ENCODE results near the gene SELENOW. TPM values are rescaled to one million over a fixed set of nuclear protein-coding genes. Genes with fewer than 3 reads are reported as not detected.
"Not testable (repeated sequence)": the region's sequence is repeated elsewhere in the genome, so short reads cannot be mapped to it uniquely, and the experiment has no call there.

SELENOW gene
- total RNA-seq, 1 experiment from 2014 or later: 466 TPM

GRCh38 chr19:47766670-47767069 lies 11.8 kb upstream of the SELENOW start:
- DNase-seq: no peak
- H3K27ac Mint-ChIP-seq (ENCODE audit: unreplicated experiment): no peak overlapping the region
- no peaks in the 10 kb centered on the region for H3K27me3 Mint-ChIP-seq (ENCODE audit: unreplicated experiment)
- CTCF ChIA-PET: interaction anchor here (1.5 kb wide), 1 partner anchor 23 kb away, joined by 3 read pairs; no protein-coding TSS in a partner anchor
- H3K36me3 Mint-ChIP-seq (ENCODE audit: insufficient read depth, unreplicated experiment): peaks cover 13% of the 10 kb centered on the region
- no peaks in the 10 kb centered on the region for H3K4me1 Mint-ChIP-seq (ENCODE audit: low read depth, unreplicated experiment)
- intact Hi-C loops (cut with micrococcal nuclease; ENCODE audit: unreplicated experiment): no loop called here
- BruUV-seq (replicated peaks): no TSS peak
- H3K9me3 Mint-ChIP-seq (ENCODE audit: low read depth, unreplicated experiment): no peaks in the 10 kb centered on the region
- no peak overlapping the region for H3K4me3 Mint-ChIP-seq (ENCODE audit: low read depth, unreplicated experiment)
- no peak for TF ChIP-seq CTCF (IDR thresholded peaks at IDR 0.05; ENCODE audit: unreplicated experiment)

GRCh38 chr19:47767349-47767748 lies 11.2 kb upstream of the SELENOW start:
- Mint-ChIP-seq H3K4me3 (ENCODE audit: low read depth, unreplicated experiment) (no peak overlapping the region), H3K36me3 (ENCODE audit: insufficient read depth, unreplicated experiment) (peaks cover 13% of the 10 kb centered on the region), H3K4me1 (ENCODE audit: low read depth, unreplicated experiment) (no peaks in the 10 kb centered on the region), H3K9me3 (ENCODE audit: low read depth, unreplicated experiment) (no peaks in the 10 kb centered on the region), H3K27ac (ENCODE audit: unreplicated experiment) (no peak overlapping the region), H3K27me3 (ENCODE audit: unreplicated experiment) (no peaks in the 10 kb centered on the region)
- no TSS peak for BruUV-seq (replicated peaks)
- TF ChIP-seq CTCF (IDR thresholded peaks at IDR 0.05; ENCODE audit: unreplicated experiment): no peak
- intact Hi-C loops (cut with micrococcal nuclease; ENCODE audit: unreplicated experiment): no loop called here
- no peak for DNase-seq
- CTCF ChIA-PET: no interaction called here

GRCh38 chr19:47768604-47769003 lies 9.9 kb upstream of the SELENOW start:
- Mint-ChIP-seq H3K9me3 (ENCODE audit: low read depth, unreplicated experiment) (no peaks in the 10 kb centered on the region), H3K27ac (ENCODE audit: unreplicated experiment) (no peak overlapping the region), H3K4me1 (ENCODE audit: low read depth, unreplicated experiment) (no peaks in the 10 kb centered on the region), H3K4me3 (ENCODE audit: low read depth, unreplicated experiment) (no peak overlapping the region), H3K36me3 (ENCODE audit: insufficient read depth, unreplicated experiment) (peaks cover 5% of the 10 kb centered on the region), H3K27me3 (ENCODE audit: unreplicated experiment) (no peaks in the 10 kb centered on the region)
- TF ChIP-seq CTCF (IDR thresholded peaks at IDR 0.05; ENCODE audit: unreplicated experiment): no peak
- no peak for DNase-seq
- CTCF ChIA-PET: interaction anchor here (0.6 kb wide), 1 partner anchor 98 kb away, joined by 4 read pairs; no protein-coding TSS in a partner anchor
- intact Hi-C loops (cut with micrococcal nuclease; ENCODE audit: unreplicated experiment): no loop called here
- BruUV-seq (replicated peaks): no TSS peak

GRCh38 chr19:47769534-47769933 lies 9.0 kb upstream of the SELENOW start:
- CTCF ChIA-PET: no interaction called here
- intact Hi-C loops (cut with micrococcal nuclease; ENCODE audit: unreplicated experiment): no loop called here
- Mint-ChIP-seq H3K9me3 (ENCODE audit: low read depth, unreplicated experiment) (no peaks in the 10 kb centered on the region), H3K27me3 (ENCODE audit: unreplicated experiment) (no peaks in the 10 kb centered on the region), H3K4me3 (ENCODE audit: low read depth, unreplicated experiment) (no peak overlapping the region), H3K4me1 (ENCODE audit: low read depth, unreplicated experiment) (no peaks in the 10 kb centered on the region), H3K36me3 (ENCODE audit: insufficient read depth, unreplicated experiment) (peaks cover 5% of the 10 kb centered on the region), H3K27ac (ENCODE audit: unreplicated experiment) (no peak overlapping the region)
- no peak for DNase-seq
- TF ChIP-seq CTCF (IDR thresholded peaks at IDR 0.05; ENCODE audit: unreplicated experiment): no peak
- no TSS peak for BruUV-seq (replicated peaks)

- BruUV-seq (replicated peaks); DNase-seq; H3K36me3 Mint-ChIP-seq (ENCODE audit: insufficient read depth, unreplicated experiment); H3K27ac Mint-ChIP-seq (ENCODE audit: unreplicated experiment); intact Hi-C loops (cut with micrococcal nuclease; ENCODE audit: unreplicated experiment); H3K4me1 Mint-ChIP-seq (ENCODE audit: low read depth, unreplicated experiment); H3K27me3 Mint-ChIP-seq (ENCODE audit: unreplicated experiment); H3K4me3 Mint-ChIP-seq (ENCODE audit: low read depth, unreplicated experiment); H3K9me3 Mint-ChIP-seq (ENCODE audit: low read depth, unreplicated experiment): not testable (repeated sequence)
- CTCF ChIA-PET: interaction anchor here (0.5 kb wide), 1 partner anchor 931 kb away, joined by 7 read pairs; no protein-coding TSS in a partner anchor
These were observed 7.2 kb upstream of the SELENOW start for GRCh38 chr19:47771291-47771690.

Measured in Calu3 (cell line).